Suppressor macrophage treated with lipopolysaccharide for 1 hour (primary cell): ENCODE data around the gene NFIC.
"Not testable (repeated sequence)": the region's sequence is repeated elsewhere in the genome, so short reads cannot be mapped to it uniquely, and the experiment has no call there.

Experiments used
- DNase-seq, 3 donors: peaks; one replicate each; pipeline ENCODE4 v3.0.0-alpha.2; 2020 to 2022

Gene NFIC

GRCh38 chr19:3338541-3339181 lies 27.7 kb upstream of the NFIC start:
- peak in 2 of 3 donors; percentile 38 to 56 for DNase-seq

- no peak for DNase-seq
Measured at GRCh38 chr19:3340340-3340739, 26.0 kb upstream of the NFIC start.

- DNase-seq = no peak
Measured at GRCh38 chr19:3342246-3342645, 24.1 kb upstream of the NFIC start.

- not testable (repeated sequence) for DNase-seq
Measured at GRCh38 chr19:3342962-3343361, 23.4 kb upstream of the NFIC start.

GRCh38 chr19:3343619-3344502 lies 22.5 kb upstream of the NFIC start:
- DNase-seq = peak; percentile 91 to 93 (median 93)

GRCh38 chr19:3344608-3345598 lies 21.5 kb upstream of the NFIC start:
- no peak for DNase-seq

- no peak for DNase-seq
Measured at GRCh38 chr19:3345850-3346460, 20.4 kb upstream of the NFIC start.

GRCh38 chr19:3346677-3347353 lies 19.6 kb upstream of the NFIC start:
- no peak for DNase-seq

GRCh38 chr19:3348042-3348441 lies 18.3 kb upstream of the NFIC start:
- no peak for DNase-seq

GRCh38 chr19:3348469-3348868 lies 17.9 kb upstream of the NFIC start:
- not testable (repeated sequence) for DNase-seq

GRCh38 chr19:3350014-3350663 lies 16.2 kb upstream of the NFIC start:
- DNase-seq = no peak

- DNase-seq = no peak
Measured at GRCh38 chr19:3351702-3352447, 14.5 kb upstream of the NFIC start.

GRCh38 chr19:3353493-3353892 lies 12.9 kb upstream of the NFIC start:
- DNase-seq = no peak

GRCh38 chr19:3356805-3357204 lies 9.6 kb upstream of the NFIC start:
- no peak for DNase-seq

GRCh38 chr19:3357271-3357991 lies 9.0 kb upstream of the NFIC start:
- DNase-seq = peak; percentile 78 to 89 (median 85)

- DNase-seq = peak in 2 of 3 donors; percentile 25
Measured at GRCh38 chr19:3357992-3358688, 8.2 kb upstream of the NFIC start.

- no peak for DNase-seq
Measured at GRCh38 chr19:3358689-3359014, 7.7 kb upstream of the NFIC start.

GRCh38 chr19:3359015-3359918 lies 7.1 kb upstream of the NFIC start:
- peak; percentile 74 to 90 (median 75) for DNase-seq
